Liver (tissue), 9 donors: ENCODE data around the gene MBNL3. TPM values are rescaled to one million over a fixed set of nuclear protein-coding genes. Genes with fewer than 3 reads are reported as not detected.

Source experiments
- DNase-seq: peaks from one replicate; pipeline ENCODE4 v3.0.0-alpha.2; 2017; ENCODE audit warnings: low spot score
- H3K27ac ChIP-seq, 2 donors: one replicate each; pipeline ENCODE4 v1.7.0; 2013; ENCODE audit warnings: inconsistent platforms in 2 of 2, low read length in 2 of 2, control low read depth in 1 of 2, low read depth in 1 of 2, mild to moderate bottlenecking in 1 of 2
- H3K27me3 ChIP-seq, 4 donors: one replicate each; pipeline versions ENCODE4 v1.6.1 to v1.7.0; 2013; ENCODE audit warnings: low read length in 3 of 4, inconsistent platforms in 1 of 4, mild to moderate bottlenecking in 1 of 4, moderate library complexity in 1 of 4; ENCODE audit not compliant: control insufficient read depth in 4 of 4, insufficient read depth in 4 of 4
- H3K36me3 ChIP-seq, 4 donors: one replicate each; pipeline versions ENCODE4 v1.6.1 to v1.7.0; 2013; ENCODE audit warnings: low read length in 3 of 4, mild to moderate bottlenecking in 3 of 4, low read depth in 1 of 4, moderate library complexity in 1 of 4; ENCODE audit not compliant: control insufficient read depth in 4 of 4, insufficient read depth in 3 of 4
- H3K4me1 ChIP-seq, 4 donors: one replicate each; pipeline versions ENCODE4 v1.6.1 to v1.7.0; 2013; ENCODE audit warnings: low read length in 3 of 4, mild to moderate bottlenecking in 3 of 4, moderate library complexity in 1 of 4; ENCODE audit not compliant: control insufficient read depth in 4 of 4, insufficient read depth in 4 of 4
- H3K4me3 ChIP-seq, 3 donors: one replicate each; pipeline versions ENCODE4 v1.6.1 to v1.7.0; 2013; ENCODE audit warnings: low read length in 3 of 3, control low read depth in 1 of 3, low read depth in 1 of 3, mild to moderate bottlenecking in 1 of 3
- H3K9ac ChIP-seq, 2 donors: one replicate each; pipeline ENCODE4 v1.7.0; 2013; ENCODE audit warnings: low read length in 2 of 2, mild to moderate bottlenecking in 2 of 2, moderate library complexity in 2 of 2, control low read depth in 1 of 2, low read depth in 1 of 2
- H3K9me3 ChIP-seq, 4 donors: one replicate each; pipeline versions ENCODE4 v1.6.1 to v1.7.0; 2013; ENCODE audit warnings: low read length in 3 of 4; ENCODE audit not compliant: control insufficient read depth in 4 of 4
- ATF3 ChIP-seq: IDR thresholded peaks from 2 replicates; pipeline ENCODE4 v1.6.1; 2016; ENCODE audit warnings: antibody characterized with exemption
- EGR1 ChIP-seq, 2 donors: IDR thresholded peaks; 2 replicates each; pipeline ENCODE4 v1.6.1; 2016 to 2018; ENCODE audit warnings: antibody characterized with exemption in 2 of 2, low read depth in 2 of 2
- FOXA2 ChIP-seq: IDR thresholded peaks from 2 replicates; pipeline ENCODE4 v1.6.1; 2016; ENCODE audit warnings: antibody characterized with exemption
- GABPA ChIP-seq, 2 donors: IDR thresholded peaks in 1 of 2; conservative IDR thresholded peaks in 1 of 2; 2 replicates each; pipeline ENCODE4 v1.6.1; 2016; ENCODE audit warnings: antibody characterized with exemption in 2 of 2, mild to moderate bottlenecking in 1 of 2, moderate library complexity in 1 of 2
- HNF4A ChIP-seq, 2 donors: conservative IDR thresholded peaks; 2 replicates each; pipeline ENCODE4 v1.6.1; 2016; ENCODE audit warnings: antibody characterized with exemption in 2 of 2, mild to moderate bottlenecking in 2 of 2
- HNF4G ChIP-seq: IDR thresholded peaks from 2 replicates; pipeline ENCODE4 v1.6.1; 2016; ENCODE audit warnings: antibody characterized with exemption
- JUND ChIP-seq, 2 donors: IDR thresholded peaks; 2 replicates each; pipeline ENCODE4 v1.6.1; 2016; ENCODE audit warnings: antibody characterized with exemption in 2 of 2
- MAX ChIP-seq: IDR thresholded peaks from 2 replicates; pipeline ENCODE4 v1.6.1; 2016; ENCODE audit warnings: antibody characterized with exemption
- NR2F2 ChIP-seq: IDR thresholded peaks from 2 replicates; pipeline ENCODE4 v1.6.1; 2016; ENCODE audit warnings: antibody characterized with exemption
- RAD21 ChIP-seq, 2 donors: IDR thresholded peaks; 2 replicates each; pipeline ENCODE4 v1.6.1; 2016; ENCODE audit warnings: antibody characterized with exemption in 2 of 2, mild to moderate bottlenecking in 2 of 2
- RXRA ChIP-seq, 2 donors: IDR thresholded peaks; 2 replicates each; pipeline ENCODE4 v1.6.1; 2017 to 2018; ENCODE audit warnings: antibody characterized with exemption in 2 of 2, mild to moderate bottlenecking in 1 of 2
- SP1 ChIP-seq: IDR thresholded peaks from 2 replicates; pipeline ENCODE4 v1.6.1; 2018; ENCODE audit warnings: antibody characterized with exemption, mild to moderate bottlenecking
- TAF1 ChIP-seq: conservative IDR thresholded peaks from 2 replicates; pipeline ENCODE4 v1.6.1; 2016; ENCODE audit warnings: antibody characterized with exemption, mild to moderate bottlenecking
- YY1 ChIP-seq: IDR thresholded peaks from 2 replicates; pipeline ENCODE4 v1.6.1; 2016; ENCODE audit warnings: antibody characterized with exemption, mild to moderate bottlenecking
- WGBS: extraction: QIAGEN DNeasy Blood & Tissue Kit; methylation state at CpG from one replicate; pipeline ENCODE4 v1.1.7; 2013; 5-methylcytosine and 5-hydroxymethylcytosine counted together
- polyA plus RNA-seq, 2 donors: library from polyadenylated mRNA; stranded (reverse) in 1 of 2; unstranded in 1 of 2; fragments of 200-250 nt in 1 of 2; fragments of >200 nt in 1 of 2; fragmentation: Nextera tagmentation in 1 of 2; extraction: Ambion mirVana in 1 of 2; gene quantifications; one replicate each; pipeline versions ENCODE4 v1.2.1 to v1.2.3, GENCODE V29; 2013 to 2015
- total RNA-seq, 2 donors: library from RNA; depleted of rRNA; stranded (reverse); fragments of >200 nt; gene quantifications; one replicate each; pipeline ENCODE4 v1.2.3, GENCODE V29; 2014
- TF ChIP-seq, protein P1 (sequence below): fragments of 150-350 bp; IDR thresholded peaks from 2 replicates; pipeline ENCODE4 v1.5.1; 2017; ENCODE audit warnings: improper control_type of control experiment, low read depth, low read length; ENCODE audit not compliant: missing input control
- TF ChIP-seq, protein P2 (sequence below): IDR thresholded peaks from 2 replicates; pipeline ENCODE4 v1.6.1; 2016; ENCODE audit warnings: antibody characterized with exemption
- donor health status: healthy.
- donor health status: healthy.
- donor health status: healthy.
- donor health status: healthy.
- donor health status: healthy.

Gene MBNL3
- total and polyA plus RNA-seq, 4 donors: 20.6 to 149 (median 82.3) TPM

DNA sequence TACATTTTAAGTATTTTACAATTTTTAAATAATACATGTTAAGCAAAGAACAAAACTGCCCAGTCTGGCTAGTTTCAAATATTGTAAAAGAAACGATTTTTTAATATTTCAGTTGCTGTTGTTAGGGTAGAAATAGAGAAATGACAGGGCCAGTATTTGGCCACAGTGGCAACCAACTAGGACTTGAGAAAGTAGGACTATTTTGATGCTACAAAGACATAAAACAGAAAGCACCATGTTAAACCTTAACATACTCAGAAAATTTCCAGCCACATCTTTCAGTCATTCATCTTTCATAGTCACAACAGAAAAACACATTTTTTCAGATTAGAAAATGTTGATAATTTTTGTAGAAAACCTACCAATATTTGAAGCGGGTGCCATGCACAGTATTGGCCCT lies 104.5 kb downstream of the MBNL3 start:
- no peak for DNase-seq
- WGBS: 93% methylated on average over 2 of the region's 2 CpGs
- TF ChIP-seq TAF1 (no peak), RXRA (IDR thresholded peaks at IDR 0.05) (no peak), HNF4A (conservative IDR thresholded peaks at IDR 0.05) (no peak), FOXA2 (no peak), ATF3 (no peak), EGR1 (IDR thresholded peaks at IDR 0.05; ENCODE audit: low read depth in 2 of 2) (no peak), JUND (IDR thresholded peaks at IDR 0.05) (no peak), HNF4G (no peak), NR2F2 (no peak), YY1 (no peak), GABPA (IDR thresholded peaks at IDR 0.05 in 1 of 2, conservative IDR thresholded peaks at IDR 0.05 in 1 of 2) (no peak)
- TF ChIP-seq, protein P1, sequence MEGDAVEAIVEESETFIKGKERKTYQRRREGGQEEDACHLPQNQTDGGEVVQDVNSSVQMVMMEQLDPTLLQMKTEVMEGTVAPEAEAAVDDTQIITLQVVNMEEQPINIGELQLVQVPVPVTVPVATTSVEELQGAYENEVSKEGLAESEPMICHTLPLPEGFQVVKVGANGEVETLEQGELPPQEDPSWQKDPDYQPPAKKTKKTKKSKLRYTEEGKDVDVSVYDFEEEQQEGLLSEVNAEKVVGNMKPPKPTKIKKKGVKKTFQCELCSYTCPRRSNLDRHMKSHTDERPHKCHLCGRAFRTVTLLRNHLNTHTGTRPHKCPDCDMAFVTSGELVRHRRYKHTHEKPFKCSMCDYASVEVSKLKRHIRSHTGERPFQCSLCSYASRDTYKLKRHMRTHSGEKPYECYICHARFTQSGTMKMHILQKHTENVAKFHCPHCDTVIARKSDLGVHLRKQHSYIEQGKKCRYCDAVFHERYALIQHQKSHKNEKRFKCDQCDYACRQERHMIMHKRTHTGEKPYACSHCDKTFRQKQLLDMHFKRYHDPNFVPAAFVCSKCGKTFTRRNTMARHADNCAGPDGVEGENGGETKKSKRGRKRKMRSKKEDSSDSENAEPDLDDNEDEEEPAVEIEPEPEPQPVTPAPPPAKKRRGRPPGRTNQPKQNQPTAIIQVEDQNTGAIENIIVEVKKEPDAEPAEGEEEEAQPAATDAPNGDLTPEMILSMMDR: no peak

GRCh38 chrX:132382068-132382467 lies 106.8 kb downstream of the MBNL3 start:
- 93% methylated on average over 7 of the region's 7 CpGs for WGBS
- Histone ChIP-seq H3K27me3 (no peaks in the 10 kb centered on the region), H3K4me3 (no peak overlapping the region), H3K9me3 (no peaks in the 10 kb centered on the region), H3K9ac (no peak overlapping the region), H3K4me1 (no peaks in the 10 kb centered on the region), H3K36me3 (peaks cover 0 to 7% (median 6%) of the 10 kb centered on the region in 4 donors), H3K27ac (no peak overlapping the region)
- DNase-seq: no peak
- TF ChIP-seq JUND (IDR thresholded peaks at IDR 0.05) (no peak), HNF4A (conservative IDR thresholded peaks at IDR 0.05) (no peak), HNF4G (no peak), TAF1 (no peak), GABPA (IDR thresholded peaks at IDR 0.05 in 1 of 2, conservative IDR thresholded peaks at IDR 0.05 in 1 of 2) (no peak), MAX (no peak), NR2F2 (no peak), RXRA (IDR thresholded peaks at IDR 0.05) (no peak), ATF3 (no peak), RAD21 (IDR thresholded peaks at IDR 0.05) (no peak), SP1 (no peak), FOXA2 (no peak), EGR1 (IDR thresholded peaks at IDR 0.05; ENCODE audit: low read depth in 2 of 2) (no peak)
- TF ChIP-seq, protein P2, sequence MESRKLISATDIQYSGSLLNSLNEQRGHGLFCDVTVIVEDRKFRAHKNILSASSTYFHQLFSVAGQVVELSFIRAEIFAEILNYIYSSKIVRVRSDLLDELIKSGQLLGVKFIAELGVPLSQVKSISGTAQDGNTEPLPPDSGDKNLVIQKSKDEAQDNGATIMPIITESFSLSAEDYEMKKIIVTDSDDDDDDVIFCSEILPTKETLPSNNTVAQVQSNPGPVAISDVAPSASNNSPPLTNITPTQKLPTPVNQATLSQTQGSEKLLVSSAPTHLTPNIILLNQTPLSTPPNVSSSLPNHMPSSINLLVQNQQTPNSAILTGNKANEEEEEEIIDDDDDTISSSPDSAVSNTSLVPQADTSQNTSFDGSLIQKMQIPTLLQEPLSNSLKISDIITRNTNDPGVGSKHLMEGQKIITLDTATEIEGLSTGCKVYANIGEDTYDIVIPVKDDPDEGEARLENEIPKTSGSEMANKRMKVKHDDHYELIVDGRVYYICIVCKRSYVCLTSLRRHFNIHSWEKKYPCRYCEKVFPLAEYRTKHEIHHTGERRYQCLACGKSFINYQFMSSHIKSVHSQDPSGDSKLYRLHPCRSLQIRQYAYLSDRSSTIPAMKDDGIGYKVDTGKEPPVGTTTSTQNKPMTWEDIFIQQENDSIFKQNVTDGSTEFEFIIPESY: no peak
- TF ChIP-seq, protein P1: no peak

More for the DNA sequence above, 104.5 kb downstream of the MBNL3 start:
- H3K27me3 ChIP-seq: no peaks in the 10 kb centered on the region
- no peak overlapping the region for H3K4me3 ChIP-seq
- peaks cover 0 to 7% (median 6%) of the 10 kb centered on the region in 4 donors for H3K36me3 ChIP-seq
- no peaks in the 10 kb centered on the region for H3K9me3 ChIP-seq
- no peak overlapping the region for H3K27ac ChIP-seq
- H3K4me1 ChIP-seq: no peaks in the 10 kb centered on the region
- H3K9ac ChIP-seq: no peak overlapping the region
